ENCODE results near the gene RTKN. TPM values are rescaled to one million over a fixed set of nuclear protein-coding genes. Genes with fewer than 3 reads are reported as not detected.

RTKN gene
- total RNA-seq, 1 experiment from 2014 or later, result 87.1 TPM

GRCh38 chr2:74379851-74380789 is 61.6 kb downstream of the RTKN start, which contains the start of gene DCTN1:
Gene DCTN1, minus strand, starts transcription at chr2:74380311. Its CDS starts 274 bp downstream, at chr2:74380037.
- Histone ChIP-seq H2BK15ac (ENCODE audit: low read depth, low read length) (no peak within 1 kb of the TSS), H2BK120ac (ENCODE audit: low read depth, low read length, poor library complexity, severe bottlenecking) (no peak within 1 kb of the TSS), H2BK20ac (ENCODE audit: low read depth, low read length, poor library complexity, severe bottlenecking) (no peak within 1 kb of the TSS), H3K18ac (ENCODE audit: insufficient read length, low read depth, low read length) (no peak within 1 kb of the TSS), H3K27me3 (ENCODE audit: insufficient read depth, low read length) (no peaks in the 10 kb centered on the region), H2AFZ (ENCODE audit: low read length) (no peak within 1 kb of the TSS), H2AK5ac (ENCODE audit: insufficient read length, low read length) (no peak within 1 kb of the TSS), H3T11ph (ENCODE audit: low read length) (no peak within 1 kb of the TSS), H3K9ac (ENCODE audit: extremely low read depth, insufficient read length, low read length) (no peak within 1 kb of the TSS), H4K5ac (ENCODE audit: insufficient read length, low read depth, low read length) (no peak within 1 kb of the TSS), H3K9me3 (ENCODE audit: control insufficient read depth, low read depth, low read length) (no peaks in the 10 kb centered on the region), H2BK12ac (ENCODE audit: insufficient read length, low read depth, low read length) (no peak within 1 kb of the TSS), H3K27ac (ENCODE audit: insufficient read length, low read depth, low read length) (no peak within 1 kb of the TSS), H4K20me1 (ENCODE audit: control insufficient read depth, insufficient read depth, insufficient read length) (no peaks in the 10 kb centered on the region), H3K23me2 (ENCODE audit: insufficient read length, low read depth, low read length, poor library complexity, severe bottlenecking) (no peaks in the 10 kb centered on the region), H3K79me2 (ENCODE audit: insufficient read depth, low read length) (peaks cover 5% of the 10 kb centered on the region; the same call in 1 of the 2 replicates), H3K4ac (ENCODE audit: low read depth, low read length) (no peak within 1 kb of the TSS), H4K8ac (replicated peaks; ENCODE audit: insufficient read length, low read depth, low read length) (no peak within 1 kb of the TSS), H4K91ac (ENCODE audit: insufficient read length, low read depth, low read length) (no peak within 1 kb of the TSS), H3K56ac (ENCODE audit: insufficient read length, low read depth, low read length) (no peak within 1 kb of the TSS), H2BK5ac (ENCODE audit: insufficient read length, low read length) (no peak within 1 kb of the TSS), H3K79me1 (ENCODE audit: insufficient read depth, low read depth, low read length, poor library complexity, severe bottlenecking) (peaks cover 11% of the 10 kb centered on the region), H3K23ac (ENCODE audit: insufficient read length, low read depth, low read length) (no peak within 1 kb of the TSS), H3K14ac (ENCODE audit: insufficient read depth, low read length) (no peak within 1 kb of the TSS), H3K4me2 (ENCODE audit: insufficient read depth, insufficient read length, low read length) (peak within 1 kb of the TSS; percentile 0), H3K4me1 (ENCODE audit: insufficient read depth, low read length) (no peaks in the 10 kb centered on the region; the same call in 1 of the 2 replicates)
- H3K27me3 Mint-ChIP-seq (ENCODE audit: low read depth), result no peaks in the 10 kb centered on the region
- DNase-seq, result peak; percentile 69
- H3K27ac Mint-ChIP-seq, result peak within 1 kb of the TSS; percentile 11 to 85 (median 74); a peak in 5 of 7 replicates
- no peak for TF ChIP-seq CTCF (conservative IDR thresholded peaks at IDR 0.05)
- peaks cover 9 to 26% (median 23%) of the 10 kb centered on the region in 3 experiments; a peak in 6 of 7 replicates for H3K36me3 Mint-ChIP-seq (ENCODE audit: insufficient read depth in 1 of 3, low read depth in 3 of 3)
- H3K4me3 Mint-ChIP-seq, result peak within 1 kb of the TSS; percentile 15 to 60
- no CpG with 5 or more reads among the region's 14 CpGs for WGBS (ENCODE audit: extremely low coverage, insufficient read length, low lambda C conversion rate)
- peaks cover 20 to 33% of the 10 kb centered on the region in 2 experiments for H3K4me1 Mint-ChIP-seq
- no peaks in the 10 kb centered on the region for H3K9me3 Mint-ChIP-seq
